ENCODE measurements around the gene DEFB123. TPM values are rescaled to one million over a fixed set of nuclear protein-coding genes. Genes with fewer than 3 reads are reported as not detected.

DEFB123 gene
- total RNA-seq, 2 donors from 2014 or later: not detected

- H3K9me3 Mint-ChIP-seq: no peaks in the 10 kb centered on the region
- no peaks in the 10 kb centered on the region for H3K36me3 Mint-ChIP-seq (ENCODE audit: low read depth)
- no peak for ATAC-seq (replicated peaks)
- peaks cover 22% of the 10 kb centered on the region for H3K27me3 Mint-ChIP-seq
- no peak overlapping the region for H3K4me3 Mint-ChIP-seq
- no peak overlapping the region for H3K27ac Mint-ChIP-seq
- H3K4me1 Mint-ChIP-seq: no peaks in the 10 kb centered on the region
Measured at GRCh38 chr20:31485450-31486339, 45.3 kb downstream of the DEFB123 start.

- no peak for ATAC-seq (replicated peaks)
- Mint-ChIP-seq H3K4me3 (no peak overlapping the region), H3K9me3 (no peaks in the 10 kb centered on the region), H3K27me3 (peaks cover 10% of the 10 kb centered on the region), H3K36me3 (ENCODE audit: low read depth) (no peaks in the 10 kb centered on the region), H3K4me1 (no peaks in the 10 kb centered on the region), H3K27ac (no peak overlapping the region)
Measured at GRCh38 chr20:31488115-31488514, 47.7 kb downstream of the DEFB123 start.

GRCh38 chr20:31489152-31489551, 48.7 kb downstream of the DEFB123 start:
- Mint-ChIP-seq H3K4me1 (no peaks in the 10 kb centered on the region), H3K9me3 (no peaks in the 10 kb centered on the region), H3K27me3 (peaks cover 10% of the 10 kb centered on the region), H3K27ac (no peak overlapping the region), H3K4me3 (no peak overlapping the region), H3K36me3 (ENCODE audit: low read depth) (no peaks in the 10 kb centered on the region)
- no peak for ATAC-seq (replicated peaks)

- Mint-ChIP-seq H3K36me3 (ENCODE audit: low read depth) (no peaks in the 10 kb centered on the region), H3K27ac (no peak overlapping the region), H3K27me3 (peaks cover 12% of the 10 kb centered on the region), H3K4me1 (no peaks in the 10 kb centered on the region), H3K4me3 (no peak overlapping the region), H3K9me3 (no peaks in the 10 kb centered on the region)
- no peak for ATAC-seq (replicated peaks)
Measured at GRCh38 chr20:31490752-31491151, 50.3 kb downstream of the DEFB123 start.

GRCh38 chr20:31494131-31494530, 53.7 kb downstream of the DEFB123 start:
- Mint-ChIP-seq H3K9me3 (no peaks in the 10 kb centered on the region), H3K27me3 (peaks cover 16% of the 10 kb centered on the region), H3K27ac (no peak overlapping the region), H3K4me3 (no peak overlapping the region), H3K4me1 (no peaks in the 10 kb centered on the region), H3K36me3 (ENCODE audit: low read depth) (no peaks in the 10 kb centered on the region)
- no peak for ATAC-seq (replicated peaks)

GRCh38 chr20:31496761-31497295, 56.4 kb downstream of the DEFB123 start:
- Mint-ChIP-seq H3K4me1 (no peaks in the 10 kb centered on the region), H3K27ac (no peak overlapping the region), H3K4me3 (no peak overlapping the region), H3K36me3 (ENCODE audit: low read depth) (no peaks in the 10 kb centered on the region), H3K27me3 (peaks cover 16% of the 10 kb centered on the region), H3K9me3 (no peaks in the 10 kb centered on the region)
- ATAC-seq (replicated peaks): no peak

GRCh38 chr20:31497838-31498540, 57.6 kb downstream of the DEFB123 start:
- ATAC-seq (replicated peaks): no peak
- Mint-ChIP-seq H3K27ac (no peak overlapping the region), H3K36me3 (ENCODE audit: low read depth) (no peaks in the 10 kb centered on the region), H3K4me3 (no peak overlapping the region), H3K27me3 (peaks cover 16% of the 10 kb centered on the region), H3K4me1 (no peaks in the 10 kb centered on the region), H3K9me3 (no peaks in the 10 kb centered on the region)

Other genes with a start within 250 kb of the DEFB123 start
- gene DEFB115, start 183.0 kb upstream of the DEFB123 start, total RNA-seq: not detected
- not detected for gene DEFB116, start 132.0 kb upstream of the DEFB123 start, total RNA-seq
- not detected for gene DEFB118, start 72.0 kb upstream of the DEFB123 start, total RNA-seq
- gene DEFB119, start 50.0 kb upstream of the DEFB123 start, total RNA-seq: not detected
- gene DEFB121, start 34.4 kb upstream of the DEFB123 start, total RNA-seq: not detected
- not detected for gene DEFB124, start 34.5 kb downstream of the DEFB123 start, total RNA-seq
- gene REM1, start 34.7 kb downstream of the DEFB123 start, total RNA-seq: not detected
- 100 to 1,000 TPM; 129 to 164 TPM for gene HM13, start 73.8 kb downstream of the DEFB123 start, total RNA-seq
- 1 to 10 TPM; 2.9 to 5.3 TPM for gene ID1, start 164.7 kb downstream of the DEFB123 start, total RNA-seq
- not detected for gene COX4I2, start 197.3 kb downstream of the DEFB123 start, total RNA-seq